HG03571 (cell line): ENCODE measurements around the gene KCNF1.

Experiments used
- ATAC-seq: cut with Tn5 transposase; IDR thresholded peaks from one replicate; pipeline ENCODE4 v1.9.1; 2021; ENCODE audit not compliant: unreplicated experiment

The KCNF1 gene

DNA sequence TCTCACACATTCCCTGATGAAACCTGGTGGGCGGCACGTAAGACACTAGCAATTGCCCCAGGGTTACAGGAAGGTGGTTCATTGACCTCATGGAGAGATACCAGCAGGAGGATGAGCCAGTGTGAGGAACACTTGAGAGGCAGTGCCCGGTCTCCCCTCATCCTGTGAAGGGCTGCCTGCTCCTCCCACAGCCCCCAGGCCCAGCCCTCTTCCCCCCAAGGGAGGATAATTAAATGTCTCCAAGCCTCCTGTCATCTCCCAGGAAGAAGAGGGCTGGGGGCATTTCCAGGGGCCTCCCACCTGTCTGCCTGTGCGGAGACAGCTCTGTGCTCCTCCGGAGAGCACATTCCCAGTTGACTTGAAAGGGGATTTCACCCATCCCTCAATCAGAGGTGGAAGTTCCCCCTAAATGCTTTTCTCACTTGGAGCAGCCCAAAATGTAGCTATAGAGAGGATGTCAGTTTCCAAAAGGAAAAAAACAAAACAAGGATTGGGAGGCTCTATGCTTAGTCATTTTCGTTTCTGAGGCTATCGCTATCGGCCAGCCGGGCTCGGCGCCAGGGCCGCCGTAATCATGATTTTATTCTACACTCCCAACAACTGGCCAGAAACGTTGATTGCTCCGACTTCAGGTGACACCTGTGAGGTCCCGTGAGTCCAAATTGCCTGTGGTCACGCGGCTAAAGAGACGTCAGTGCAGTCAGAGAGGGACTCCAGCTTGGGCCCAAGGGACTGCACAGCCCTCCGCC, 7.1 kb downstream of the KCNF1 start:
- ATAC-seq = no peak

DNA sequence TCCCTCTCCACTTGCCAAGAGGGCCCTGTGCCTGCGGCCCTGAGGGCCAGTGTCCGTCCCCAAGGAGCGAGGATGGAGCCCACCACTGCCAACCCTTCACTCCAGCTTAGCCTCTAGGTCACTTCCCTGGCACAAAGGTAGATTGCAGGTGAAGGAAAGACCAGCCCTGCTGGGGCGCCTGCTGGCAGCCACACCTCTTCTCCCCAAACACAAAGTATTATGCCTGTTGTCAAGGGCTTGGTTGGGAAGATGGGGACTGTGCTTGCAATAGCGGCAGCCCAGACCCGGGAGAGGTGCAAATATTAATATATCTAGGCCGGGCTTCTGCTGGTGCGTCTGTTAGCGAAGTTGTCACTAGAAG, 7.7 kb downstream of the KCNF1 start:
- ATAC-seq = no peak

DNA sequence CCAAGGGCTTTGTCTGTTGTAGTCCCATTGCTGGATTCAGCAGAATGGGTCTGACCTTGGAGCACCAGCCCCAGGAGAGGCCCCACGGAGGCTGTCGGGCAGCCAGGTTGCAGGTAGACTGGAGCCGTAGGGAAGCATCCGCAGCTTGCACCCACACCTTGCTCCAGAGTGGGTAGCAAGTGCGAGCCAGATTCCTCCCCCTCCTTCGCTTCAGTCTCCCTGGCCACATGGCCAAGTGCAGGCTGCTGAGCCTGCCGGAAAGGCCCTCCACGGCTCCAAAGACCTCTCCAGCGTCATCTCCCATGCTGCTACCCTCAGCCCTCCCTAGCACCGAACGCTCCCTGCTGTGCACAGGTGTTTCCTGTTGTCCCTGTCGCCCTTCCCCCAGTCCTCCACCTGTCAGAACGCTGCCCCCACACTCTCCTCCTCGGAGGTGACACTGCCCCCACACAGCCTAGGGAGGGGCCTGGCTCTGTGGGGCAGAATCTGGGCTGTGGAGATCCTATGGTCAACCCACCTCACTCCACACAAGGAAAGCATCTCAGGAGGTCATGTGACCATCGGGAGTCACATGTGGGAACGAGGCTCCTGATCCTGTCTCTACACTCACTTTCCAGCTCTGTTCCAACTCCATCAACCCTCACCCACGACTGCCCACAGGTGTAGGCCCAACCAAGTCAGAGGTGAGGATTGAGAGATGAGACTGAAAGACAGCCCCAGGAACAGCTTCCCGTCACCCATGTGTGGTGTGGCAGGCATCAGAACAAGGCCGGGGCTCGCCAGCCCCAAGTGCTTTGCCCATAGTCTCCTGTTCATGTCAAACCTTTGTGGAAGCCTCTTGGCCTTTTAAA, 8.3 kb downstream of the KCNF1 start:
- no peak for ATAC-seq

DNA sequence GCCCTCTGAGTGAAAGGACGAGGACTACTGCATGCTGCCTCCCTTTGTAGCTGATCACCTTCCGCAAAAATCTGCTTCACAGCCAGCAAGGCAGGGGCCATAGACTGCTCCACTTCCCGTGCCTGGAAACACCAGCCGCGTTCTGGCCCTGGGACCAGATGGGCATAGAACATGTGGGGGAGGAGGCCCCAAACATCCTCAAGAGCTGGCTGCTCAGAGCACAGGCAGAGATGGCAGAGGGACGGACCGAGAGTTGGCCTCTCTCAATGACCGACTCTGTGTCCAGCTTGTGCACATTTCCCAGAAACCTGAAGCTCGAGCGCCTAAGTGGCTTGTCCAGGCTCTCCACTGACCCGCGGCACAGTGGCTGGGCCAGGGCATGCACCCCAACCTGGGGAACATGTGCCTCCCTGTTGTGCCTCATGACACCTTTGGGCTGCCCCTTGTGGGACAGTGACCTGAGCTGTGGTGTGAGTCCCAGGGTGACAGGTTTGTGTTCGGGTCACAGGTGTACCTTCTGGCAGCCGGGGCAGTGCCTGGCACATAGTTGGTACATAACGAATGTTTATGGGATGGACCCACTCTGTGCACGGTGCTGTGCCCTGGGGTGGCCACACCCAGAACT, 9.1 kb downstream of the KCNF1 start:
- ATAC-seq = no peak

DNA sequence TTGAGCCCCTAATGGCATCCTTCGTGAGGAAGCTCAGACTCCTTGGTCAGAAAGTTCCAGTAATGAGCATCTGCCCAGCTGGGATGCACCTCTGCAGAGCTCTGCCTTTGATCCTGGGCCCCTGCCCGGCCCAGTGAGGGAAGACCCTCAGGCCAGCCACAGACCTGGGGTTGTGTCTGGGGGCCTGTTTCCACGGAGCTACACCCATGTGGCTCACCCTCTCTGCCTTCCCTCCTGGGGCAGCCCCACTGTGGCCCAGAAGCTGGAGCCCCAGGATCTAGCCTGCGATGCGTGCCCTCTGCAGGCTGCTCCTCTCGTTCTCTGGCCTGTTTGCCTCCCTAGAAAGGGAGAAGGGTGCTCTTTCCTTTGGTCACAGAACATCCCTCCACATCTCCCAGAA, 9.8 kb downstream of the KCNF1 start:
- ATAC-seq = no peak

DNA sequence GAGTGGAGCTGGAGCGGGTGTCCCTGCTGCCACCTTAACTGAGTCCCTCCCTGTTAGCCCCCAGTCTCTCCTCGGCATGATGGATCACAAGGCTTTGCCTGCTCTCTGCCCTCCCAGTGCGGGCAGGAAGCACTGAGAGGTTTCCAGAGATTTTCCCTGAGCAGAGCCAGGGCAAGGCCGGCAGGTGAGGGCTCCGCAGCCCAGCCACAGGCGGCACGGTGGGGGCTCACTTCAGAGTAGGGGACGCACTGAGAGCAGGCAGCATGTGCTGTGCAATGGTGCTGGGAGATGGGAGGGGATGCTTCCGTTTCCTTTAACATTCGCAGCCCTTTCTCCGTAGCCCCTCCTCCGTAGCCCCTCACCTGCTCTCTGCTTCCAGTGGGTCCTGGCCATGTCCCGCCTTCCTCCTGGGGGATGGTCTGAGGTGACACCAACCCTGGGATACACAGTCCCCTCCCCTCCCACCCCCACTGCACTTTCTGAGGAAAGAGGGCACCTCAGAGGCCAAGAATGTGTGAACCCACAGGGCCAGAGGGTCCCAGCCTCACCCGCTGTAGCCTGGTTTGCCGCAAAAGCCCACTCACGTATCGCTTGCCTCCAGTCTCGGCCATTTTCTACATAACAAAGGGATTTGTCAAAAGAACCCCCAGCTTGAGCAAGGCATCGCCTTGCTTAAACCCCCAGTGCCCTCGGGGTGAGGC, 10.7 kb downstream of the KCNF1 start:
- no peak for ATAC-seq

DNA sequence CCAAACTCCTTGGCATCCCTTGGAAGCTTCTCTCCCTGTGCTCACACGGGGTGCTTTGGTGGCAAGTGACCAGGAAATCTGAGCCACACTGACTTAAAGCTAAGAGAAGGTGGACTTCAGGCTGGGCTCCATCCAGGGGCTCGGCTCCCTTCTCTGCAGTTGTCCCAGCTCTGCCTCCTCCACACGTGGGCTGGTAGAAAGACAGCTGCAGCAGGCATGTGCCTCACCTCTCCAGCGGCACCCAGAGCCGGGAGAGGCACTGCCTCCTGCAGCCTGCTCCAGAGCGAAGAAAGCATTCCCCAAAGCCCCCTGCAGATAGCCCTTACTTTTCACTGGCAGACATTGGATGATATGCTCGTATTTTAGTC, 11.3 kb downstream of the KCNF1 start:
- no peak for ATAC-seq

DNA sequence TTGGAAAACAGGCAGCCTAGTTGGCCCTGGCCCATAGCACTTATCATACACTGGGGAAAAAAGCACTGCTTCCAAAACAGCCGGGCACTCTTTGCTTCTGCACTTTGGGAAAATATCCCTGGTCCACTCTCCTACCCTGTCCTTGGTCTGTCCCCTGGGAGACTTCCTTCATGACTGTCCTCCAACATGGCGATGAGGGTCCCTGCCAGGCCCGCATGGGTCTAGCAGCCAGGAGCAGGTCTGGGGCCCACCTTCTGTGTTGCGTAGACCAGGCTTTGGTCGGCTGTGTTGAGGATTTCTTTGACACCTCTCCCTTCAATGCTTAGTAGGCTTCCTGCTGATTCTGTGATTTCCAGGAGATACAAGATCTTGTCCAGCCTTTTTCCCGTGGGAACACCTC, 12.2 kb downstream of the KCNF1 start:
- ATAC-seq = no peak

- no peak for ATAC-seq
Measured at GRCh38 chr2:10924441-10924840, 12.7 kb downstream of the KCNF1 start.

- no peak for ATAC-seq
Measured at GRCh38 chr2:10924859-10925258, 13.1 kb downstream of the KCNF1 start.

GRCh38 chr2:10926191-10926820, 14.6 kb downstream of the KCNF1 start:
- ATAC-seq = no peak

GRCh38 chr2:10930721-10931516, 19.2 kb downstream of the KCNF1 start:
- no peak for ATAC-seq

DNA sequence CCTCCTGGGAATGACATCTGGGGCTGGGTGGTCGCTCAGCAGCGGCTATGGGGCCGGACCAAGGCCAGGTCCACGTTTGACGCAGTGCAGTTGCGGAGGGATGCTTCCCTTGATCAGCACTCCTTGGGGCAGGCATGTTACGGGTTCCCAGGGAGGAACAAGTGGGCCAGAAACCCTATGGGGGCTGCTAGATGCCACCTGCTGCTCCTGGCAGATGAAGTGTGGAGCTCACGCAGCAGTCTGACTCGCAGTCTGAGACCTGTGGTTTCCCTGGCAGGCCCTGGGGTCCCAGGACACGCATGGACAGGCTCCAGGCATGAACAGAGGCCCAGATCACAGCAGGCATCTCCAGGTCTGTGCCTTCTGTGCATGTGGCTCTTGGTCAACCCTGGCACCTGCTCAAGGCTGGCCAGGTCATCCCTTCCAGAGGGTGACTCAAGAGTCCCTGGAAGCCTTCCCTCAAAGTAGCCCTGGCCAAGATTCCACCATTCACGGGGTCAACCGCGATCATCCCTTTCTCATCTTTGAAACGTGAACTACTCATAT, 20.0 kb downstream of the KCNF1 start:
- ATAC-seq = no peak

- ATAC-seq = no peak
Measured at GRCh38 chr2:10932345-10933151, 20.8 kb downstream of the KCNF1 start.

DNA sequence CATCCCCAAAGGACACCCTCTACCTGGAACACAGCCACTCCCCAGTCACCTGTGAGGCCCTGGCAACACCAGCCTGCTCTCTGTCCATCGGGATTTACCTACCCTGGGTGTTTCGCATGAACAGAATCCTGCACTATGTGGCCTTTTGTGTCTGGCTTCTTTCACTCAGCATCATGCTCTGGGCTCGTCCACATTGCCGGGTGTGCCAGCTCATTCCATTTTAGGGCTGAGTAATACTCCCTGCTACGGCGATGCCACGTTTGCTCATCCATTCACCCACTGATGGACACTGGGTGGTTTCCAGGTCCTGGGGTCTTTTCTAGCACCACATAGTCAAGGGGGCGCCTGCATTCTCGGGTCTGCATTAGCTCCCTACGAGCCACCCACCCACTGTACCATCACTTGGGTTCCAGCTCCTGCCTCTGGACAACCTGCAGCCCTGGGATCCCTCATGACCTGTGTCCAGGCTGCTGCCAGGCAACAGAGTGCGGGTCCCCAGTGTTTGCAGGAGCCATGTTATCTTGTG, 22.0 kb downstream of the KCNF1 start:
- ATAC-seq = no peak

DNA sequence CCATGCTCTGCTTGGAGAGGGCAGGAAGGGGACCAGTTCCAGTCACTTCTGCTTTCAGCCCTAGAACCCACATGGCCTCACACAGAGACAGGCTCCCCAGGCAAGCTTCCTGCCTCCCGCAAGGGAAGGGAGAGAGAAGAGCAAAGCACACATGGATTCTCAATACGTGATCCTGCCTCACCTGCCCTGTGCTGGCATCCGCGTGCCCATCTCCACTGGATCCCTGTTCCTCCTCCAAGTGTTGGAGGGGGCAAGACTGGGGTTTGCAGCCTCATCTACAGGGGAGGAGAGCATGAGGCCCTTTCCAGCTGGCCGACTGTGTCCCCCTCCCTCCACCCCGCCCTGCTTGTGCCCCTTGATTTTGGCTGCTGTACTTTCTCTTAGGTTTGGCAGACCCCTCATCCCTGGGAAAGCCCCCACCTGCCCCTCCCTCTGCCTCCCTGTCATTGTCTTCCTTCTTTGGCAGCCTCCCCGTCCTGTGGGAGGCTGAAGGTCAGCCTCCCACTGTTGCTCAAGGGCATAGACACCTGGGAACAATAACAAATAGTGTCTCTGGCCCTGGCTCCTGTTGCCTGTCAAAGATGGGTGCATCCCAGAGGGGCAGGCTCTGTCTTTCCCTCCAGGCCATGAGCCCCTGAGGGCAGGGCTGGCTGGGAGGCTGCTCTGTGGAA, 22.7 kb downstream of the KCNF1 start:
- ATAC-seq = no peak

DNA sequence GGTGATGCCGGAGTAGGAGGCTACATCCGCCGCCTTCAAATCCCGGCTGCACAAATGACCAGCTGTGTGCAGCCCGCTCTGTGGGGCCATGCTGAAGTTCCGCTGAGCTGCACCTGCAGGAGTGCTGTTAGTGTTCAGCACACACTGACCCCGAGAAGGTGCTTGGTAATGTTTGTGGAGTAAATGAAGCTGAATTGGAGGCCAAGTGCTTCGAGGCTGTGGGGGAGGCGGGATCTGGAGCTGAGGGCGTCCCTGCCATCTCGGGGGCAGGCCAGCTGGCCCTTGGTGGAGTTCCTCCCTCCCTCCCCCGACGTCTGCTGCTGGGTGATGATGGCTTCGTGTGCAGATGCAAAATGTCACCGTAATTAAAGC, 23.2 kb downstream of the KCNF1 start:
- no peak for ATAC-seq

DNA sequence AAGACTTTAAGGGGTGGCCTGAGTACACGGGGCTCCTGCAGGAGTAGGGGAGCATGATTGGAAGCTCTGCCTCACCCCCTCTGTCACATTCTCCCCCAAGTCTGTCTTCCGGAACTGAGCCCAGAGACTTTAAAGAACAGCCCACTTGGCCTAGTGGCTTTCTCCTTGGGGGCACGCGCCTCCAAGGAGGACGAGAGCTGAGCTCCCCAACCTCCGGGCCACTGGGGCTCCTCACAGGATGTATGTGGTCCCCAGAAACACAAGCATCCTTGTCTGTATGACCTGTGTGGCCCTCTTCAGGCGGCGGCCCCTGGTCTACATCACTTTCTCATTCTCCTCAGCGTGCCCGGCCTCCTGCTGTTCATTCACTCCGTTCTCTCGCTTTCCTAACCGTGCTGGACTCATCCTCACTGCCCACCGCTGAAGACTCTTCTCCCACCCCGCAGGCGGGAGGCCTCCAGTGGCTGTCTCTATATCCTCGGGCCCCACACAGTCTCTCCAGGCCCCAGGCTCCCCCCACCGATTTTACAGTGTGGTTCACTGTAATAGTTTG, 23.7 kb downstream of the KCNF1 start:
- ATAC-seq = no peak
